ENCODE results near the gene DDA1. TPM values are rescaled to one million over a fixed set of nuclear protein-coding genes. Genes with fewer than 3 reads are reported as not detected.

Gene DDA1
- total RNA-seq, 1 donor from 2014 or later: 38.7 TPM

DNA sequence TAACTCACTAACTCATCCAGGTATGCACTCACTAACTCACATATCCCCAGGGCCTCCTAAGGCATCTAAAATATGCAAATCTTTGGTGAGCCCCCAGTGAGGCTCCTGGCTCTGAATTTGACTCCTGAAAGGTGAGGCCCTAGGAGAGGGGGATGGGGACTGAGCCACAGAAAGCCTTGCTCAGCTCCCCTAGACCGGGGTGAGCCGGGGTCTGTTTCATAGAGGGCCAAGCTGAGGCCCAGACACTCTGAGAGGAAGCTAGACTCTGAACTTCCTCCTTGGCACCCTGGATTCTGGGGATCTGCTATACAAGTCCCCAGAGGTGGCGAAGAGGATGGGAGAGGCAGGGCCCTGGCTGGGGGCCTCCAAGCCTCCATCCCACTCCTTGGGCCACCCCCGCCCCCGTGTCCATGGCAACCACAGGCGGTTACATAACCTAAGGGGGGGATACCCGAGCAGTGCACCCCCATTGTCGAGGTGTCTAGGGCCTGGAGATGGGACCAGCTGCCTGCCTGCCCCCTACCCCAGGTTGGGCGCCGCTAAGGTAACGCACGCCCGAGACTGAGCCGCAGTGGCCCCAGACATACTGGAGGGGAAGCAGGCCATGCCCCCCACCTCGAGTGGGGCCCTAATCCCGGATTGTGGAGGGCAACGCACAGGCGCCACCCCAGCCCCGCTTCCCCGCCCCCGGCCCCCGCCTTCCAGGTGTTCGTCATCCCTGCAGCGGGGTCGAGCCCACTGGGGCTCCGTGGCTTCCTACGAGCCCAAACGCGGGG, 6.8 kb upstream of the DDA1 start:
- TF ChIP-seq, protein P1, sequence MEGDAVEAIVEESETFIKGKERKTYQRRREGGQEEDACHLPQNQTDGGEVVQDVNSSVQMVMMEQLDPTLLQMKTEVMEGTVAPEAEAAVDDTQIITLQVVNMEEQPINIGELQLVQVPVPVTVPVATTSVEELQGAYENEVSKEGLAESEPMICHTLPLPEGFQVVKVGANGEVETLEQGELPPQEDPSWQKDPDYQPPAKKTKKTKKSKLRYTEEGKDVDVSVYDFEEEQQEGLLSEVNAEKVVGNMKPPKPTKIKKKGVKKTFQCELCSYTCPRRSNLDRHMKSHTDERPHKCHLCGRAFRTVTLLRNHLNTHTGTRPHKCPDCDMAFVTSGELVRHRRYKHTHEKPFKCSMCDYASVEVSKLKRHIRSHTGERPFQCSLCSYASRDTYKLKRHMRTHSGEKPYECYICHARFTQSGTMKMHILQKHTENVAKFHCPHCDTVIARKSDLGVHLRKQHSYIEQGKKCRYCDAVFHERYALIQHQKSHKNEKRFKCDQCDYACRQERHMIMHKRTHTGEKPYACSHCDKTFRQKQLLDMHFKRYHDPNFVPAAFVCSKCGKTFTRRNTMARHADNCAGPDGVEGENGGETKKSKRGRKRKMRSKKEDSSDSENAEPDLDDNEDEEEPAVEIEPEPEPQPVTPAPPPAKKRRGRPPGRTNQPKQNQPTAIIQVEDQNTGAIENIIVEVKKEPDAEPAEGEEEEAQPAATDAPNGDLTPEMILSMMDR (conservative IDR thresholded peaks at IDR 0.05): no peak
- no peaks in the 10 kb centered on the region for H3K36me3 Mint-ChIP-seq
- peak overlapping the region; percentile 66 for H3K27ac Mint-ChIP-seq
- peaks cover 11% of the 10 kb centered on the region for H3K4me1 Mint-ChIP-seq (ENCODE audit: unreplicated experiment)
- DNase-seq (ENCODE audit: extremely low spot score, unreplicated experiment): peak; percentile 68
- peak overlapping the region; percentile 80 for H3K4me3 Mint-ChIP-seq
- no peaks in the 10 kb centered on the region for H3K9me3 Mint-ChIP-seq
- no peaks in the 10 kb centered on the region for H3K27me3 Mint-ChIP-seq

DNA sequence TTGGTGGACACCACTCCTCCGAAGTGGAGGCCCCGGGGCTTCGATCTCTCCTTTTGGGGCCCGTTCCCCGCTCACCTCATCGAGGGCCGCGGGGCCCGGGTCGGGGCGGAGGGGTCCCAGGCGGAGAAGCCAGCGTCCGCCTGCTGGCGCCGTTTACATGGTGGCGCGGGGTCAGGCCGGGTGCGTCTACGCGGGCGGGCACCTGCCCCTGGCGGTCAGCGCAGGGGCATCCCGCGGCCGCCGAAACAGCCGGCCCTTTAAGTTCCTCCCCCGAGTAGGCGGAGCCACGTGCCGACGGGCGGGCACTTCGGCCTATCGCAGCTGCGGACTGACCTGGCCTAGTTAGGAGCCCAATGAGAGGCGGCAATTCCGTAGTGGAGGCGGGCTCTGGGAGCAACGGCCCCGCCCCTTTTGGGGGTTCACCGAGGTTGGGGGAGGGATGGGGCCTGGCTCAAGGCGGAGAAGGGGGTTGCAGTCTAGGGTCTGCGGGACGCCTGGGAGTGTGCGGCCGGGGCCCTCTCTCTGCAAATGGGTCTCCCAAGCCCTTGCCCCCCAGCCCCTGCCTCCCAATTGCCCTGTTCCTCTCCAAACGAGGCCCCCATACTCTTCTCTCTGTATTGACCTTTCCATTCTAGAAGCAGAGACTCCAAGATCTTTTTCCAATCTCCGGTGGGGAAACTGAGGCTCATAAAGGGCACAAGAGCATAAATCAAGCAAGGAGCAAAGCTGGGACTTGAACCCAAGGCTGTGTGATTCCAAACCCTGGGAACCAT, 6.0 kb upstream of the DDA1 start, which contains the start of gene ABHD8:
ABHD8 (minus strand) TSS at position 259 of the 773 bp plus-strand sequence. CDS start 1,809 bp downstream, outside the sequence.
- TF ChIP-seq, protein P1 (conservative IDR thresholded peaks at IDR 0.05): peak; percentile 83
- Mint-ChIP-seq H3K27me3 (no peaks in the 10 kb centered on the region), H3K4me1 (ENCODE audit: unreplicated experiment) (peaks cover 17% of the 10 kb centered on the region), H3K27ac (peak within 1 kb of the TSS; percentile 66), H3K9me3 (no peaks in the 10 kb centered on the region), H3K4me3 (peak within 1 kb of the TSS; percentile 82), H3K36me3 (no peaks in the 10 kb centered on the region)
- DNase-seq (ENCODE audit: extremely low spot score, unreplicated experiment): peak; percentile 97

DNA sequence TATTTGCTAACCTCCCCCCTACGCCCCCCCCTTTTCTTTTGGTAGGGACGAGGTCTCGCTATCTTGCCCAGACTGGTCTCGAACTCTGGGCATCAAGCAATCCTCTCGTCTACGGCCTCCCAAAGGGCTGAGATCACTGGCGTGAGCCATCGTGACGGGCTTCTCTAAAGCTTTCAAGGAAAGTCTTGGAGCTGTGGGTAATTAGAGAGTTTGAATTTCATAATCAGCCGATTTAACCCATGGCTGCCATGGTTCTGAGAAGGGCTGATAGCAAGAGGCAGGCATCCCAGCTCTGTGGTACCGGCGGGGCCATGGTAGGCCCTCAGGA, 5.5 kb upstream of the DDA1 start:
- no peaks in the 10 kb centered on the region for H3K9me3 Mint-ChIP-seq
- peak overlapping the region; percentile 82 for H3K4me3 Mint-ChIP-seq
- TF ChIP-seq, protein P1 (conservative IDR thresholded peaks at IDR 0.05): no peak
- H3K27ac Mint-ChIP-seq: peak overlapping the region; percentile 55
- H3K4me1 Mint-ChIP-seq (ENCODE audit: unreplicated experiment): peaks cover 18% of the 10 kb centered on the region
- DNase-seq (ENCODE audit: extremely low spot score, unreplicated experiment): no peak
- H3K36me3 Mint-ChIP-seq: no peaks in the 10 kb centered on the region
- no peaks in the 10 kb centered on the region for H3K27me3 Mint-ChIP-seq

DNA sequence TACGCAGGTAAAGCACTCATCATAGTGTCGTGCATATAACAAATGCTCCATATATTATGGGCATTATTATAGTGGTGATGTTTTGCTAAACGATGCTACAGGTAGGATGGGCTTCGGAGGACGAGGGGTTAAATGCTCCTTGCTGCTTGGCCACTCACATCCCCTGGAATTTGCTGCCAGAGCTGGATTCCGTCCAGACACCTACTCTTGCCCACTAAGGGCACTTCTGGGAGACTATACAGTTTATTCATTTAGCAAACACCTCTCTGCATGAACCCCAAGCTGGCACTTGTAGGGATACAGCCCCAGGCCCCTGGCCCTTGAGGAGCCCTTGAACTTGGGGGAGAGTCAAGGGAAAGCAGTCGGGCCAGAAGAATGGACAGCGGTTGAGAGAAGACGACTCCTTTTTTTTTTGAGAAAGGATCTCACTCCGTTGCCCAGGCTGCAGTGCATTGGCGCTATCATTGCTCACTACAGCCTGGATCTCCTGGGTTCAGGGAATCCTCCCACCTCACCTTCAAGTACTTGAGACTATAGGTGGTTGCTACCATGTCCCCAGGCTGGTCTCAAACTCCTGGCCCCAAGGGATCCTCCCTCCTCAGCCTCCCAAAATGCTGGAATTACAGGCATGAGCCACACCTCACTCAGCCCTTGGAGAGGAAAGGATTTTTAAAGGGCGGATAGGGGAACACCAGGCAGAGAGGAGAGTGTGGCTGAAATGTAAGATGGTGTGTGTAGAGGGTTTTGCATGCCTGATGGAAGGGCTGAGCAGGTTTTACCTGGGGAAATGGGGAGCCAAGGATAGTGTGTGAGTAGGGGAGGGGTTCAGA, 4.8 kb upstream of the DDA1 start:
- DNase-seq (ENCODE audit: extremely low spot score, unreplicated experiment): no peak
- H3K4me3 Mint-ChIP-seq: peak overlapping the region; percentile 92
- peak overlapping the region; percentile 89 for H3K27ac Mint-ChIP-seq
- H3K9me3 Mint-ChIP-seq: no peaks in the 10 kb centered on the region
- peaks cover 23% of the 10 kb centered on the region for H3K4me1 Mint-ChIP-seq (ENCODE audit: unreplicated experiment)
- peaks cover 4% of the 10 kb centered on the region for H3K36me3 Mint-ChIP-seq
- TF ChIP-seq, protein P1 (conservative IDR thresholded peaks at IDR 0.05): no peak
- no peaks in the 10 kb centered on the region for H3K27me3 Mint-ChIP-seq

DNA sequence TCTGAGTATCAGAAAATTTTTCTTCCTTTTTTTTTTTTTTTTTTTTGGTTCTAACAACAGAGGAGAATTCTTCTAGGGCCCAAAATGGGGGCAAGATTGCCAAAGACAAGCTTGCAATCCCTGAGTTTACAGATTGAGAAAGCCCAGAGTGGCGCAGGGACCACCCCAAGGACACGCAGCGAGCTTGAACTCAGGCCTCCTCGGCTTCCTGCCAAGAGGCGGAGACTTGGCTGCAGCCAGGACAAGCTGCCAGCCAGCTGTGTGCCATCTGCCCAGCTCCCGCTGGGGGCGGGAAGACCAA, 4.2 kb upstream of the DDA1 start:
- Mint-ChIP-seq H3K27ac (peak overlapping the region; percentile 89), H3K27me3 (no peaks in the 10 kb centered on the region), H3K36me3 (peaks cover 4% of the 10 kb centered on the region), H3K4me1 (ENCODE audit: unreplicated experiment) (peaks cover 25% of the 10 kb centered on the region), H3K9me3 (no peaks in the 10 kb centered on the region), H3K4me3 (peak overlapping the region; percentile 92)
- TF ChIP-seq, protein P1 (conservative IDR thresholded peaks at IDR 0.05): no peak
- DNase-seq (ENCODE audit: extremely low spot score, unreplicated experiment): no peak

Measured in type B pancreatic cell (in vitro differentiated cells).